Ovary (tissue), 3 donors: ENCODE results near the gene FOXP1.

Experiments
- POLR2A ChIP-seq: fragments of 450-650 bp; IDR thresholded peaks from one replicate; pipeline ENCODE4 v1.6.1; 2017; ENCODE audit warnings: antibody characterized with exemption, mild to moderate bottlenecking, moderate library complexity
- TF ChIP-seq, protein P1 (sequence below), 3 donors: fragments of 450-650 bp in 2 of 3; fragments of 200-600 bp in 1 of 3; IDR thresholded peaks; one replicate each; pipeline versions ENCODE4 v1.5.1 to v1.8.0; 2016 to 2022; ENCODE audit warnings: antibody characterized with exemption in 3 of 3, mild to moderate bottlenecking in 1 of 3
- donor health status: DM: no; HTN: no; CAD: no.

DNA sequence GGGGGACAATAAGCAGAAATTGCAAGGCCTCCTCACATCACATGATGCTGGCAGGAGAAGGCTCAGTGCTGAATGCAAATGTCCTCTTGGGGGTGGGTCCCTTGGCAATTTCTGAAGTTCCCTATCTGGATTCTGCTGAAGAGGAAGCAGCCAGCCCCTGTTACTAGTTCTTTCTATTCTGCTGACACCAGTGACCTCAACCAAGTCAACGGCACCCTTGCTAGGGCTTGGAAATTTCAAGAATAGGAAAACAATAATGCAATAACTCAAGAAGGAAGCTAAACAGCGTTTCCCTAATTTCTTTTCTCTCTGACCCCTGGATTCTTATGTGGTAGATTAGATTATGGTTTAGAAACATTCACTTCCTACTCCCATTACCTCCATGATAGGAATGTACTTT is 46.2 kb upstream of the FOXP1 start:
- TF ChIP-seq, protein P1, sequence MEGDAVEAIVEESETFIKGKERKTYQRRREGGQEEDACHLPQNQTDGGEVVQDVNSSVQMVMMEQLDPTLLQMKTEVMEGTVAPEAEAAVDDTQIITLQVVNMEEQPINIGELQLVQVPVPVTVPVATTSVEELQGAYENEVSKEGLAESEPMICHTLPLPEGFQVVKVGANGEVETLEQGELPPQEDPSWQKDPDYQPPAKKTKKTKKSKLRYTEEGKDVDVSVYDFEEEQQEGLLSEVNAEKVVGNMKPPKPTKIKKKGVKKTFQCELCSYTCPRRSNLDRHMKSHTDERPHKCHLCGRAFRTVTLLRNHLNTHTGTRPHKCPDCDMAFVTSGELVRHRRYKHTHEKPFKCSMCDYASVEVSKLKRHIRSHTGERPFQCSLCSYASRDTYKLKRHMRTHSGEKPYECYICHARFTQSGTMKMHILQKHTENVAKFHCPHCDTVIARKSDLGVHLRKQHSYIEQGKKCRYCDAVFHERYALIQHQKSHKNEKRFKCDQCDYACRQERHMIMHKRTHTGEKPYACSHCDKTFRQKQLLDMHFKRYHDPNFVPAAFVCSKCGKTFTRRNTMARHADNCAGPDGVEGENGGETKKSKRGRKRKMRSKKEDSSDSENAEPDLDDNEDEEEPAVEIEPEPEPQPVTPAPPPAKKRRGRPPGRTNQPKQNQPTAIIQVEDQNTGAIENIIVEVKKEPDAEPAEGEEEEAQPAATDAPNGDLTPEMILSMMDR (IDR thresholded peaks at IDR 0.05): no peak
- no peak for TF ChIP-seq POLR2A
